Spleen (tissue), 11 donors: ENCODE measurements around the gene NXPH3. TPM values are rescaled to one million over a fixed set of nuclear protein-coding genes. Genes with fewer than 3 reads are reported as not detected.

Experiments used
- DNase-seq: peaks from one replicate; pipeline ENCODE4 v3.0.0-alpha.2; 2020
- H3K27ac ChIP-seq, 8 donors: fragments of 200-600 bp; sonication (generic) in 7 of 8; 1 replicate in 4 of 8; 2 replicates in 4 of 8; pipeline versions ENCODE4 v1.5.0 to v1.8.0; 2016 to 2021; ENCODE audit warnings: inconsistent platforms in 4 of 8, mild to moderate bottlenecking in 4 of 8, moderate library complexity in 1 of 8
- H3K27me3 ChIP-seq, 7 donors: fragments of 200-600 bp; sonication (generic) in 6 of 7; replicated peaks in 1 of 7; 1 replicate in 4 of 7; 2 replicates in 3 of 7; pipeline versions ENCODE4 v1.5.0 to v1.8.0; 2016 to 2021; ENCODE audit warnings: inconsistent platforms in 3 of 7, mild to moderate bottlenecking in 1 of 7
- H3K36me3 ChIP-seq, 6 donors: fragments of 200-600 bp; sonication (generic) in 5 of 6; 1 replicate in 4 of 6; 2 replicates in 2 of 6; pipeline versions ENCODE4 v1.5.0 to v1.8.0; 2016 to 2021; ENCODE audit warnings: inconsistent platforms in 2 of 6
- H3K4me1 ChIP-seq, 6 donors: fragments of 200-600 bp; sonication (generic) in 5 of 6; 1 replicate in 3 of 6; 2 replicates in 3 of 6; pipeline versions ENCODE4 v1.5.0 to v1.8.0; 2016 to 2021; ENCODE audit warnings: inconsistent platforms in 3 of 6
- H3K4me3 ChIP-seq, 8 donors: fragments of 200-600 bp; sonication (generic) in 7 of 8; 1 replicate in 4 of 8; 2 replicates in 4 of 8; pipeline versions ENCODE4 v1.5.0 to v1.8.0; 2016 to 2021; ENCODE audit warnings: inconsistent platforms in 4 of 8, mild to moderate bottlenecking in 4 of 8, moderate library complexity in 2 of 8
- H3K9me3 ChIP-seq, 8 donors: fragments of 200-600 bp; sonication (generic) in 7 of 8; 1 replicate in 4 of 8; 2 replicates in 4 of 8; pipeline versions ENCODE4 v1.5.0 to v1.8.0; 2016 to 2021; ENCODE audit warnings: inconsistent platforms in 4 of 8
- POLR2A ChIP-seq, 3 donors: fragments of 450-650 bp; IDR thresholded peaks; one replicate each; pipeline ENCODE4 v1.5.1; 2017; ENCODE audit warnings: antibody characterized with exemption in 3 of 3, mild to moderate bottlenecking in 1 of 3
- POLR2AphosphoS5 ChIP-seq, 3 donors: sonication (generic); formaldehyde crosslinking; IDR thresholded peaks; one replicate each; pipeline ENCODE4 v1.5.1; 2017; ENCODE audit warnings: antibody characterized with exemption in 3 of 3
- WGBS, 5 donors: extraction: QIAGEN DNeasy Blood & Tissue Kit in 3 of 5; methylation state at CpG; one replicate each; pipeline versions ENCODE4 v1.1.5 to v1.1.7; 2013 to 2018; 5-methylcytosine and 5-hydroxymethylcytosine counted together
- intact Hi-C: fragments of 100-400 bp; cut with DNase I; formaldehyde crosslinking; loops from one replicate; pipeline ENCODE4 v1.15.0; 2023; ENCODE audit warnings: low total_unique reads
- polyA plus RNA-seq, 3 donors: library from polyadenylated mRNA; stranded (reverse); fragments of 200-250 nt; gene quantifications; one replicate each; pipeline ENCODE4 v1.2.1, GENCODE V29; 2013
- total RNA-seq, 7 donors: library from RNA; depleted of rRNA in 3 of 7; stranded (reverse); fragments of >200 nt in 3 of 7; fragmentation: NEBNext Ultra II Directional in 4 of 7; extraction: Animal tissue kit (Norgen Biotek cat#: 25700) in 4 of 7; gene quantifications; one replicate each; pipeline versions ENCODE4 v1.1.0 to v1.2.1, GENCODE V29; 2016 to 2021
- TF ChIP-seq, protein P1 (sequence below), 11 experiments: fragments of 200-600 bp in 7 of 11; fragments of 450-650 bp in 4 of 11; sonication (generic) in 4 of 11; IDR thresholded peaks in 8 of 11; conservative IDR thresholded peaks in 3 of 11; 1 replicate in 7 of 11; 2 replicates in 4 of 11; pipeline versions ENCODE4 v1.4.0 to v1.8.0; 2016 to 2021; ENCODE audit warnings: antibody characterized with exemption in 11 of 11, inconsistent platforms in 4 of 11, mild to moderate bottlenecking in 1 of 11
- donor health status: healthy with polysubstance abuse.
- donor health status: DM: no; HTN: no; CAD: no; lungs with moderate emphysema.
- donor health status: DM: no; HTN: no; CAD: no.
- donor health status: Bipolar disorder and iron deficiency.
- donor health status: healthy.
- donor health status: DM: no; HTN: no; CAD: no.
- donor health status: DM: yes; HTN: yes; CAD: no.

The NXPH3 gene
- total and polyA plus RNA-seq, 10 donors = 0.37 to 3.3 (median 1.4) TPM

DNA sequence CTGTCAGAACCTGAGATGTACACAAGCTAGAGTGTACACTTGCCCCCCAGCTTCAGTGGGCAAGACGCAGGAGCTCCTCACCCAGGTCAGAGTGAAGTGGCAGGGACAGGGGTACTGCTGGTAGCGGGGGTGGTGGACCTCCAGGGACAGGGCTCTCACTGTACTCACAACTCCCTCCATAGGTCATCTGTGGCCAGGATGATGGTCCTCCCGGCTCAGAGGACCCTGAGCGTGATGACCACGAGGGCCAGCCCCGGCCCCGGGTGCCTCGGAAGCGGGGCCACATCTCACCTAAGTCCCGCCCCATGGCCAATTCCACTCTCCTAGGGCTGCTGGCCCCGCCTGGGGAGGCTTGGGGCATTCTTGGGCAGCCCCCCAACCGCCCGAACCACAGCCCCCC lies 2.7 kb downstream of the NXPH3 start:
- H3K4me1 ChIP-seq = peaks cover 10 to 34% (median 26%) of the 10 kb centered on the region in 6 donors
- peaks cover 0 to 54% (median 29%) of the 10 kb centered on the region in 7 donors for H3K27me3 ChIP-seq
- WGBS, 5 donors = 71 to 98% (median 90%) methylated on average over 2 to 13 of the region's 13 CpGs
- no peak for TF ChIP-seq POLR2A (IDR thresholded peaks at IDR 0.05)
- H3K9me3 ChIP-seq = no peaks in the 10 kb centered on the region
- intact Hi-C loops = no loop called here
- no peaks in the 10 kb centered on the region for H3K36me3 ChIP-seq
- DNase-seq = no peak
- H3K27ac ChIP-seq = no peak overlapping the region
- H3K4me3 ChIP-seq = no peak overlapping the region

DNA sequence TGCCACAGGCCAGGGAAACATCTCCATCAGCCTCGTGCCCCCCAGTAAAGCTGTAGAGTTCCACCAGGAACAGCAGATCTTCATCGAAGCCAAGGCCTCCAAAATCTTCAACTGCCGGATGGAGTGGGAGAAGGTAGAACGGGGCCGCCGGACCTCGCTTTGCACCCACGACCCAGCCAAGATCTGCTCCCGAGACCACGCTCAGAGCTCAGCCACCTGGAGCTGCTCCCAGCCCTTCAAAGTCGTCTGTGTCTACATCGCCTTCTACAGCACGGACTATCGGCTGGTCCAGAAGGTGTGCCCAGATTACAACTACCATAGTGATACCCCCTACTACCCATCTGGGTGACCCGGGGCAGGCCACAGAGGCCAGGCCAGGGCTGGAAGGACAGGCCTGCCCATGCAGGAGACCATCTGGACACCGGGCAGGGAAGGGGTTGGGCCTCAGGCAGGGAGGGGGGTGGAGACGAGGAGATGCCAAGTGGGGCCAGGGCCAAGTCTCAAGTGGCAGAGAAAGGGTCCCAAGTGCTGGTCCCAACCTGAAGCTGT lies 3.4 kb downstream of the NXPH3 start:
- Histone ChIP-seq H3K27ac (no peak overlapping the region), H3K36me3 (no peaks in the 10 kb centered on the region), H3K9me3 (no peaks in the 10 kb centered on the region), H3K4me3 (no peak overlapping the region), H3K27me3 (peaks cover 0 to 48% (median 29%) of the 10 kb centered on the region in 7 donors), H3K4me1 (peaks cover 10 to 32% (median 26%) of the 10 kb centered on the region in 6 donors)
- intact Hi-C loops = no loop called here
- DNase-seq = no peak
- 89 to 95% (median 92%) methylated on average over 15 to 17 of the region's 17 CpGs for WGBS, 5 donors
- TF ChIP-seq POLR2A (IDR thresholded peaks at IDR 0.05) (no peak), POLR2AphosphoS5 (IDR thresholded peaks at IDR 0.05) (no peak)
- TF ChIP-seq, protein P1, sequence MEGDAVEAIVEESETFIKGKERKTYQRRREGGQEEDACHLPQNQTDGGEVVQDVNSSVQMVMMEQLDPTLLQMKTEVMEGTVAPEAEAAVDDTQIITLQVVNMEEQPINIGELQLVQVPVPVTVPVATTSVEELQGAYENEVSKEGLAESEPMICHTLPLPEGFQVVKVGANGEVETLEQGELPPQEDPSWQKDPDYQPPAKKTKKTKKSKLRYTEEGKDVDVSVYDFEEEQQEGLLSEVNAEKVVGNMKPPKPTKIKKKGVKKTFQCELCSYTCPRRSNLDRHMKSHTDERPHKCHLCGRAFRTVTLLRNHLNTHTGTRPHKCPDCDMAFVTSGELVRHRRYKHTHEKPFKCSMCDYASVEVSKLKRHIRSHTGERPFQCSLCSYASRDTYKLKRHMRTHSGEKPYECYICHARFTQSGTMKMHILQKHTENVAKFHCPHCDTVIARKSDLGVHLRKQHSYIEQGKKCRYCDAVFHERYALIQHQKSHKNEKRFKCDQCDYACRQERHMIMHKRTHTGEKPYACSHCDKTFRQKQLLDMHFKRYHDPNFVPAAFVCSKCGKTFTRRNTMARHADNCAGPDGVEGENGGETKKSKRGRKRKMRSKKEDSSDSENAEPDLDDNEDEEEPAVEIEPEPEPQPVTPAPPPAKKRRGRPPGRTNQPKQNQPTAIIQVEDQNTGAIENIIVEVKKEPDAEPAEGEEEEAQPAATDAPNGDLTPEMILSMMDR (IDR thresholded peaks at IDR 0.05 in 8 of 11, conservative IDR thresholded peaks at IDR 0.05 in 3 of 11) = no peak

DNA sequence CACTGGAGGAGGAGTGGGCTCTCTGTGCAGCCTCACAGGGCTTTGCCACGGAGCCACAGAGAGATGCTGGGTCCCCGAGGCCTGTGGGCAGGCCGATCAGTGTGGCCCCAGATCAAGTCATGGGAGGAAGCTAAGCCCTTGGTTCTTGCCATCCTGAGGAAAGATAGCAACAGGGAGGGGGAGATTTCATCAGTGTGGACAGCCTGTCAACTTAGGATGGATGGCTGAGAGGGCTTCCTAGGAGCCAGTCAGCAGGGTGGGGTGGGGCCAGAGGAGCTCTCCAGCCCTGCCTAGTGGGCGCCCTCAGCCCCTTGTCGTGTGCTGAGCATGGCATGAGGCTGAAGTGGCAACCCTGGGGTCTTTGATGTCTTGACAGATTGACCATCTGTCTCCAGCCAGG lies 3.9 kb downstream of the NXPH3 start:
- no peak for DNase-seq

DNA sequence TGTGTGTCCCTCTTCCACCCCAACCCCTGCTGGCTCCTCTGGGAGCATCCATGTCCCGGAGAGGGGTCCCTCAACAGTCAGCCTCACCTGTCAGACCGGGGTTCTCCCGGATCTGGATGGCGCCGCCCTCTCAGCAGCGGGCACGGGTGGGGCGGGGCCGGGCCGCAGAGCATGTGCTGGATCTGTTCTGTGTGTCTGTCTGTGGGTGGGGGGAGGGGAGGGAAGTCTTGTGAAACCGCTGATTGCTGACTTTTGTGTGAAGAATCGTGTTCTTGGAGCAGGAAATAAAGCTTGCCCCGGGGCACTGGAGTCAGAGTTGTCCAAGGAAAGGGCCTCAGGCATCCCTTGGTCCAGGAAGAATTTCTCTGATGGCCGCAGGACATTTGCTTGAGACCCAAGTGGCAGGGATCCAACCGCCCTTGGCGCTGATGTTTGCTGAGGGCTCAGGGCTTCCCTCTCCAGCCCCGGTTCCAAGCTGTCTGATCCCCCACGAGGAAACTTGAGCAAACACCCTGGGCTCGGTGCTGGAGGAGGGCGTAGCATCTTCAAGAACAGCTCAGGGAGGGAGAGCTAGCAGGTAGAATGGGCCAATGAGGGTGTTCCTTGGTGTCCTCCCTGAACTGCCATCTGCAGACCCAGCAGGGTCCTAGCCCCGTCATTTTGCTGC lies 4.5 kb downstream of the NXPH3 start:
- Histone ChIP-seq H3K27ac (no peak overlapping the region), H3K9me3 (no peaks in the 10 kb centered on the region), H3K27me3 (peaks cover 0 to 37% (median 23%) of the 10 kb centered on the region in 7 donors), H3K4me1 (peaks cover 10 to 24% (median 19%) of the 10 kb centered on the region in 6 donors), H3K36me3 (no peaks in the 10 kb centered on the region), H3K4me3 (no peak overlapping the region)
- intact Hi-C loops = no loop called here
- 76 to 88% (median 82%) methylated on average over 15 to 21 of the region's 21 CpGs for WGBS, 5 donors
- peak in 1 of 3 donors; percentile 15 for TF ChIP-seq POLR2AphosphoS5 (IDR thresholded peaks at IDR 0.05)
- no peak for TF ChIP-seq POLR2A (IDR thresholded peaks at IDR 0.05)
- DNase-seq = no peak

More for the DNA sequence above, 3.9 kb downstream of the NXPH3 start:
- Histone ChIP-seq H3K4me1 (peaks cover 10 to 30% (median 24%) of the 10 kb centered on the region in 6 donors), H3K4me3 (no peak overlapping the region), H3K27me3 (peaks cover 0 to 43% (median 26%) of the 10 kb centered on the region in 7 donors), H3K27ac (no peak overlapping the region), H3K9me3 (no peaks in the 10 kb centered on the region), H3K36me3 (no peaks in the 10 kb centered on the region)
- WGBS, 5 donors = 78 to 97% (median 85%) methylated on average over 3 to 5 of the region's 5 CpGs
- intact Hi-C loops = no loop called here
- TF ChIP-seq POLR2A (IDR thresholded peaks at IDR 0.05) (no peak), POLR2AphosphoS5 (IDR thresholded peaks at IDR 0.05) (no peak)
- TF ChIP-seq, protein P1 (IDR thresholded peaks at IDR 0.05 in 8 of 11, conservative IDR thresholded peaks at IDR 0.05 in 3 of 11) = no peak

DNA sequence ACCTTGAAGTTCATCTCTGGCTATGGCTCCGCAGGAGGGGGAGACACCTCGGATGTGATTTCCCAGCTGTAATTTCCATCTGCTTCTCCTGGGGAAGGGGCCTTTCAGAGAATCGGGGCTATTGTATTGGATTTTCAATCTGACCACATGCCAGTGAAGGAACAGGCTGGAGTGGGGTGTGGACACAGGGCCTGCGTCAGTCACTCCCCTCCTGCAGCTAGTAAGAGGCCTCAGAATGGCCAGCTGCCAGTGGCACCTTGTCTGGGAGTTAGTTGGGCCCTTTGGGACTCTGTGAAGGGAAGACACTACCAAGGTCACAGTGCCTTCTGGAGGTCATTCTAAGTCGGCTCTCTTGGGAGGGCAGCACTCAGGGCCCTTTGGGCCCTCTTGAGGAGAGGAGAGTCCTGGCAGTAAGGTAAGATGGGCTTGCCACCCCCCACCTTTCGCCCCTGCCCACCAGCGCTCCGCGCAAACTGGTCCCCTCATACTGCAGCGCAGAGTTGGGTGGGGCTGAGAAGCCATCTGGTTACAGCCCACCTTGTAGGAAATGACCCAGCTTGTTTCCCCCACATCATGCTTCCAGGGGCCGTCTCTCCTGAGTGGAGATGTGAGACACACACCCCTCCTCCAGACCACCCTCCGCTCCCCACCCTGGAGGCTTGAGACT lies 5.4 kb downstream of the NXPH3 start:
- TF ChIP-seq, protein P1 (IDR thresholded peaks at IDR 0.05 in 8 of 11, conservative IDR thresholded peaks at IDR 0.05 in 3 of 11) = no peak
- TF ChIP-seq POLR2AphosphoS5 (IDR thresholded peaks at IDR 0.05) = no peak
- no peak for TF ChIP-seq POLR2A (IDR thresholded peaks at IDR 0.05)
- H3K4me3 ChIP-seq = no peak overlapping the region
- no peaks in the 10 kb centered on the region for H3K9me3 ChIP-seq
- no peak for DNase-seq
- H3K27ac ChIP-seq = no peak overlapping the region
- no peaks in the 10 kb centered on the region for H3K36me3 ChIP-seq
- H3K27me3 ChIP-seq = peaks cover 0 to 27% (median 14%) of the 10 kb centered on the region in 7 donors
- 85 to 89% (median 86%) methylated on average over 11 to 12 of the region's 12 CpGs for WGBS, 5 donors
- H3K4me1 ChIP-seq = peaks cover 3 to 14% (median 10%) of the 10 kb centered on the region in 6 donors
- intact Hi-C loops = no loop called here
